ENCODE measurements around the gene BMPR1A.
"Not testable (repeated sequence)": the region's sequence is repeated elsewhere in the genome, so short reads cannot be mapped to it uniquely, and the experiment has no call there.

The BMPR1A gene

GRCh38 chr10:86971232-86971991 is 215.0 kb downstream of the BMPR1A start:
- peak overlapping the region; percentile 78 for H2AFZ ChIP-seq
- peak overlapping the region; percentile 84 for H3K4me2 ChIP-seq (ENCODE audit: low read length)
- H3K79me2 ChIP-seq: no peaks in the 10 kb centered on the region
- H3K4me1 ChIP-seq: peaks cover 4% of the 10 kb centered on the region
- TF ChIP-seq CTCF (IDR thresholded peaks at IDR 0.05): no peak
- H3K4me3 ChIP-seq (ENCODE audit: low read depth, low read length): peak overlapping the region; percentile 44
- no peaks in the 10 kb centered on the region for H3K36me3 ChIP-seq (ENCODE audit: control insufficient read depth, insufficient read depth, low read length)
- peak overlapping the region; percentile 58 for H3K9ac ChIP-seq
- H3K27ac ChIP-seq: peak overlapping the region; percentile 71
- no peaks in the 10 kb centered on the region for H3K27me3 ChIP-seq (ENCODE audit: control insufficient read depth, insufficient read depth, low read length)
- H3K9me3 ChIP-seq (ENCODE audit: control insufficient read depth, low read length): no peaks in the 10 kb centered on the region

GRCh38 chr10:86972613-86973380 is 216.4 kb downstream of the BMPR1A start:
- no peaks in the 10 kb centered on the region for H3K27me3 ChIP-seq (ENCODE audit: control insufficient read depth, insufficient read depth, low read length)
- H3K9me3 ChIP-seq (ENCODE audit: control insufficient read depth, low read length): no peaks in the 10 kb centered on the region
- H3K27ac ChIP-seq: no peak overlapping the region
- no peak overlapping the region for H3K4me3 ChIP-seq (ENCODE audit: low read depth, low read length)
- TF ChIP-seq CTCF (IDR thresholded peaks at IDR 0.05): no peak
- no peak overlapping the region for H3K4me2 ChIP-seq (ENCODE audit: low read length)
- no peak overlapping the region for H2AFZ ChIP-seq
- no peak overlapping the region for H3K9ac ChIP-seq
- no peaks in the 10 kb centered on the region for H3K79me2 ChIP-seq
- no peaks in the 10 kb centered on the region for H3K36me3 ChIP-seq (ENCODE audit: control insufficient read depth, insufficient read depth, low read length)
- peaks cover 4% of the 10 kb centered on the region for H3K4me1 ChIP-seq

GRCh38 chr10:86974484-86974883 is 218.1 kb downstream of the BMPR1A start:
- peaks cover 4% of the 10 kb centered on the region for H3K4me1 ChIP-seq
- H3K9me3 ChIP-seq (ENCODE audit: control insufficient read depth, low read length): no peaks in the 10 kb centered on the region
- H3K4me3 ChIP-seq (ENCODE audit: low read depth, low read length): no peak overlapping the region
- H3K4me2 ChIP-seq (ENCODE audit: low read length): no peak overlapping the region
- H2AFZ ChIP-seq: no peak overlapping the region
- no peak for TF ChIP-seq CTCF (IDR thresholded peaks at IDR 0.05)
- no peak overlapping the region for H3K9ac ChIP-seq
- H3K27me3 ChIP-seq (ENCODE audit: control insufficient read depth, insufficient read depth, low read length): no peaks in the 10 kb centered on the region
- no peaks in the 10 kb centered on the region for H3K36me3 ChIP-seq (ENCODE audit: control insufficient read depth, insufficient read depth, low read length)
- no peaks in the 10 kb centered on the region for H3K79me2 ChIP-seq
- no peak overlapping the region for H3K27ac ChIP-seq

GRCh38 chr10:86976362-86977056 is 220.1 kb downstream of the BMPR1A start:
- H3K9me3 ChIP-seq (ENCODE audit: control insufficient read depth, low read length): no peaks in the 10 kb centered on the region
- H3K4me2 ChIP-seq (ENCODE audit: low read length): no peak overlapping the region
- TF ChIP-seq CTCF (IDR thresholded peaks at IDR 0.05): no peak
- no peak overlapping the region for H2AFZ ChIP-seq
- no peak overlapping the region for H3K27ac ChIP-seq
- no peak overlapping the region for H3K4me3 ChIP-seq (ENCODE audit: low read depth, low read length)
- H3K36me3 ChIP-seq (ENCODE audit: control insufficient read depth, insufficient read depth, low read length): no peaks in the 10 kb centered on the region
- no peaks in the 10 kb centered on the region for H3K79me2 ChIP-seq
- H3K9ac ChIP-seq: no peak overlapping the region
- H3K4me1 ChIP-seq: peaks cover 4% of the 10 kb centered on the region
- no peaks in the 10 kb centered on the region for H3K27me3 ChIP-seq (ENCODE audit: control insufficient read depth, insufficient read depth, low read length)

GRCh38 chr10:86978457-86978856 is 222.0 kb downstream of the BMPR1A start:
- not testable (repeated sequence) for H3K4me1 ChIP-seq; H3K4me2 ChIP-seq (ENCODE audit: low read length); H3K79me2 ChIP-seq; H3K9ac ChIP-seq; H2AFZ ChIP-seq; H3K9me3 ChIP-seq (ENCODE audit: control insufficient read depth, low read length); H3K36me3 ChIP-seq (ENCODE audit: control insufficient read depth, insufficient read depth, low read length); H3K27ac ChIP-seq; H3K4me3 ChIP-seq (ENCODE audit: low read depth, low read length); H3K27me3 ChIP-seq (ENCODE audit: control insufficient read depth, insufficient read depth, low read length)

Measured in parathyroid adenoma (tissue), 2 donors.